ENCODE results near the gene FCER1G.

FCER1G gene

GRCh38 chr1:161191971-161192370, 23.1 kb upstream of the FCER1G start (continued):
- TF ChIP-seq ZBTB49 (tag by site-specific recombination; IDR thresholded peaks at IDR 0.05; ENCODE audit: low read depth): no peak
- no peak for TF ChIP-seq ZNF692 (tag by site-specific recombination; IDR thresholded peaks at IDR 0.05)
- no peak for TF ChIP-seq KLF7 (tag by site-specific recombination; IDR thresholded peaks at IDR 0.05; ENCODE audit: borderline replicate concordance)

DNA sequence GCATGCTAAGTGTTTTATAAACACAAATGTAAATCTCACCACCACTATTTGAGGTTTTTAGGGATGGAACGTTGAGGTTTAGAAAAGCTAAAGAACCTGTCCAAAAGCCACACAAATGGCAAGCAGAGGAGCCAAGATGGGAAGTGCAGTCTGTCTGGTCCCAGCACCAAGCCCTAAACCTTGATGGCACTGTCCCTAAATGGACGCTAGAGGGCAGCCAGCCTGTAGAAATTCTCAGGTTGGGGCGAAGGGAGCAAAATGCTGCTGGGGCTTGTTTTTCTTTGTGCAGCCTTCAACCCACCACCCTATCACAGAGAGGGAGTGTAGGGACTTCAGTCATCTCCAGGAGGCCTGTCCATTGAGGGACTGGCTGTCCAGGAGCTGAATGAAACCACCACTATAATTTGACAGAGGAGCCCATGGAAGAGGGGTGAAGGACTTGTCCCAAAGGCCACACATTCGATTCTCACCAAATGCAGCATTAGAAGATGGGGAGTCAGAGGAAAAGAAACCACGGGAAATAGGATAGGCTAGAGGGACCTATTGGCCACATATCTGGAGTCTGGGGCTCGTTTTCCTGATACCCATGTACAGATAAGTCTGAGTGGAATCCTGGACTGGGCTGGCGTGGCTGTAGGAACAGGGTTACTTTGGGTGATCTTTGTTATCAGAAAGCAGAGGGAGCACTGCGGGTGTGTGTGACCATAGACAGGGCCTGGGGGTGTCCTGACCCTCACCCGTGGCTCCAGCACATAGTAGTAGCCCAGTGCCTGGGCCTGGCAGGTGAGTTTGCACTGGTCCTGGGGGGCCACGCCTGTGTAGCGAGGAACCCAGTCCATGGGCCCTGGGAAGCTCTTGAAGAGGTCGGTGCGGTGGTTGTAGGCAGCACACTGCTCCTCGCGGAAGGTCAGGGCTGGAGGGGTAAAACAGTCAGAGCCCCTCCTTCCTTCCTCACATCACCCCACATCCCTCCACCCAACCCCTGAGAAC, 22.3 kb upstream of the FCER1G start:
- H3K36me3 ChIP-seq (ENCODE audit: control insufficient read depth in 2 of 2, insufficient read depth in 1 of 2, low read length in 2 of 2): no peaks in the 10 kb centered on the region
- POLR2A ChIA-PET: interaction anchor here (0.6 kb wide), 1 partner anchor 10 kb away, joined by 3 read pairs; the partner anchor contains the start of gene NDUFS2
- H3K4me3 ChIP-seq (ENCODE audit: low read depth, low read length): no peak overlapping the region
- H3K4me1 ChIP-seq (ENCODE audit: control insufficient read depth, insufficient read depth, low read length): no peaks in the 10 kb centered on the region
- H3K27ac ChIP-seq (ENCODE audit: extremely low read depth, low read depth, low read length): no peak overlapping the region
- H3K9me3 ChIP-seq (ENCODE audit: control insufficient read depth, insufficient read depth, low read depth, low read length): no peaks in the 10 kb centered on the region
- CTCF ChIA-PET: interaction anchor here (0.6 to 4.5 kb wide), 40 partner anchors 8 to 669 kb away, joined by 3 to 45 read pairs (median 5); partner anchors contain the start of genes APOA2, NDUFS2, PPOX and TOMM40L
- TF ChIP-seq ZNF791 (tag by site-specific recombination; IDR thresholded peaks at IDR 0.05): no peak
- no peak for TF ChIP-seq KLF7 (tag by site-specific recombination; IDR thresholded peaks at IDR 0.05; ENCODE audit: borderline replicate concordance)
- TF ChIP-seq OVOL3 (tag by site-specific recombination; IDR thresholded peaks at IDR 0.05): no peak
- TF ChIP-seq ZNF639 (tag by site-specific recombination; IDR thresholded peaks at IDR 0.05): no peak
- TF ChIP-seq, protein P1, sequence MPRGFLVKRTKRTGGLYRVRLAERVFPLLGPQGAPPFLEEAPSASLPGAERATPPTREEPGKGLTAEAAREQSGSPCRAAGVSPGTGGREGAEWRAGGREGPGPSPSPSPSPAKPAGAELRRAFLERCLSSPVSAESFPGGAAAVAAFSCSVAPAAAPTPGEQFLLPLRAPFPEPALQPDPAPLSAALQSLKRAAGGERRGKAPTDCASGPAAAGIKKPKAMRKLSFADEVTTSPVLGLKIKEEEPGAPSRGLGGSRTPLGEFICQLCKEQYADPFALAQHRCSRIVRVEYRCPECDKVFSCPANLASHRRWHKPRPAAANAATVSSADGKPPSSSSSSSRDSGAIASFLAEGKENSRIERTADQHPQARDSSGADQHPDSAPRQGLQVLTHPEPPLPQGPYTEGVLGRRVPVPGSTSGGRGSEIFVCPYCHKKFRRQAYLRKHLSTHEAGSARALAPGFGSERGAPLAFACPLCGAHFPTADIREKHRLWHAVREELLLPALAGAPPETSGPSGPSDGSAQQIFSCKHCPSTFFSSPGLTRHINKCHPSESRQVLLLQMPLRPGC (tag by site-specific recombination; IDR thresholded peaks at IDR 0.05): no peak
- no peak for TF ChIP-seq ZNF184 (tag by site-specific recombination; IDR thresholded peaks at IDR 0.05)
- TF ChIP-seq ZNF146 (tag by site-specific recombination; IDR thresholded peaks at IDR 0.05): no peak
- no peak for TF ChIP-seq ZNF561 (tag by site-specific recombination; IDR thresholded peaks at IDR 0.05; ENCODE audit: borderline replicate concordance)
- no peak for TF ChIP-seq ZNF354C (tag by site-specific recombination; IDR thresholded peaks at IDR 0.05; ENCODE audit: borderline replicate concordance, low read depth)
- TF ChIP-seq ZNF2 (tag by site-specific recombination; IDR thresholded peaks at IDR 0.05): 0 out of 2 replicates have a peak, but pooled peaks have one; percentile 28
- TF ChIP-seq ZNF529 (tag by site-specific recombination; IDR thresholded peaks at IDR 0.05; ENCODE audit: insufficient replicate concordance): no peak
- TF ChIP-seq ZBTB20 (tag by site-specific recombination; IDR thresholded peaks at IDR 0.05): no peak
- TF ChIP-seq ZNF175 (tag by site-specific recombination; IDR thresholded peaks at IDR 0.05): no peak
- peak; percentile 40 for TF ChIP-seq ZBTB17 (tag by site-specific recombination; IDR thresholded peaks at IDR 0.05)
- TF ChIP-seq ZBTB6 (tag by site-specific recombination; IDR thresholded peaks at IDR 0.05): no peak
- TF ChIP-seq ZNF148 (tag by site-specific recombination; IDR thresholded peaks at IDR 0.05; ENCODE audit: borderline replicate concordance): no peak
- no peak for TF ChIP-seq ZNF473 (tag by site-specific recombination; IDR thresholded peaks at IDR 0.05)
- no peak for TF ChIP-seq ZNF121 (tag by site-specific recombination; IDR thresholded peaks at IDR 0.05)
- TF ChIP-seq ZFP41 (tag by site-specific recombination; IDR thresholded peaks at IDR 0.05; ENCODE audit: borderline replicate concordance): no peak
- TF ChIP-seq ZBTB1 (tag by site-specific recombination; IDR thresholded peaks at IDR 0.05): no peak
